NCI-H526 treated with DMSO at 0.1 percent for 48 hours (cell line): Measurements from ENCODE around the gene RASGEF1B.

Experiments
- DNase-seq: peaks from one replicate; lab custom pipeline; 2025; lab: John Stamatoyannopoulos, UW

RASGEF1B gene

GRCh38 chr4:81465406-81466340 lies 6.0 kb downstream of the RASGEF1B start:
- DNase-seq = no peak

- no peak for DNase-seq
Observed at GRCh38 chr4:81460834-81461233, 10.9 kb downstream of the RASGEF1B start.

DNA sequence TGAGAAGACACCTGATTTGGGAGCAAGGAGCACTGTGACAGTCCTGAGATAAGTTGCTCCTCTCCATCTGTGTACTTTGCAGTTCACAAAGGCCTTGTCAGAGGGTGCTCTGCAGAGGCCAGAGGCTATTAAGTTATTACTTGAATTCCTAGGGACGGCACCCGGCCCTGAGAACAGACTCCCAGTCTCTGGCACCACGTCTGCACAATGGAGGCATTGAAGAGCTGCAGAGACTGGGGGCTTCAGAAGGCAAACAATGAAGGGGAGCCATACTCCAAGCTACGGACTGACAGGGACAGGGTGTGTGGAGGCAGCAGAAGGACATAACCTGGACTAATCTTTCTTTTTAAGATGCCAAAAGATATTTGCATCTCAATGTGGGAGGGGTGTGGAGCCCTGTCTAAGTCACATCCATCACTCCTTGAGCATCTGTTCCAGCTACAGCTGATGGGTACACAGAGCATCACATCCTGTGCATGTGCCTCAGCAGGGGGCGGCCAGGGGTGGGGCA lies 11.5 kb downstream of the RASGEF1B start:
- DNase-seq = no peak

- no peak for DNase-seq
Observed at GRCh38 chr4:81459228-81459627, 12.5 kb downstream of the RASGEF1B start.

DNA sequence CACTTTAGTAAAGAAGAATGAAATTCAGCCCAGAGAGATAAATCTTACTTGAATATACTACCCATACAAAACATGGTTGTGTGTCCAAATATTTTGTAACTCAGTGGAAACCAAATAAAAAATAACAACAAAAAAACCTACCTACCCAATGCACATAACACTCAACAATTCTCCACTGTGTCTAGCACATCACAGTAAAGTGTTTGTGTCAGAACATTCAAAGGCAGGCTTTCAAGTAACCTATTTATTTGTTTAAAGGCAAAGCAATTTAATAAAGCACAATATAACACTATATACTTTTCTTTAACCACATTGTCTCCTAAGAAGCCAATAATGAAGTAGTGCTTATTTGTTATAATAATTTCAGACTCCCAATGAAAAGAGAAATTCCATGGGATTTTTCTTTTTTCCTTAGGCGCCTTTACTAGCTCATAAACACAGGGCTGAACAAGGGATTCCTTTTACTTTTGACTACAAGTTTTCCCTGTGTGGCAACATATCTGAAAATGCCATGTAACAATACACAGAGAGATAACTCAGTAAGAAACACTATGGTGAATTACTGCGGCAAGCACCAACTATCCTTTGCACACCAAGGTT lies 13.7 kb downstream of the RASGEF1B start:
- no peak for DNase-seq

GRCh38 chr4:81457345-81457744 lies 14.4 kb downstream of the RASGEF1B start:
- no peak for DNase-seq

GRCh38 chr4:81455897-81456296 lies 15.8 kb downstream of the RASGEF1B start:
- no peak for DNase-seq

GRCh38 chr4:81454948-81455347 lies 16.8 kb downstream of the RASGEF1B start:
- DNase-seq = no peak

GRCh38 chr4:81454499-81454898 lies 17.2 kb downstream of the RASGEF1B start:
- DNase-seq = no peak

DNA sequence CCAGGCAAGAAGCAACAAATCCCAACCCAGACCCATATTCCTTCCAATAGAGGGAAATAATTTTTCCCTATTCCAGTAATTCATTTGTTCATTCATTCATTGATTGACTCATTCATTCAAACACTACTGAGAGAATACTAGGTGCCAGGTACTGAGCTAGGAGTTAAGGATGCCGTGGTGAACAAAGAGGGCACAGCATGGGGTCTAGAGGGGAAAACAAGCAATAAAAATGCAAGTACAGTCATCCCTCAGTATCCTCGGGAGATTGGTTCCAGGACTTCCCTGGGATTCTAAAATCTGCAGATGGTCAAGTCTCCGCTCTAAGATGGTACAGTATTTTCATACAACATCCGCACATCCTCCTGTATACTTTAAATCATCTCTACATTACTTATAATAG lies 18.7 kb downstream of the RASGEF1B start:
- DNase-seq = no peak

GRCh38 chr4:81452452-81453006 lies 19.2 kb downstream of the RASGEF1B start:
- DNase-seq = no peak

DNA sequence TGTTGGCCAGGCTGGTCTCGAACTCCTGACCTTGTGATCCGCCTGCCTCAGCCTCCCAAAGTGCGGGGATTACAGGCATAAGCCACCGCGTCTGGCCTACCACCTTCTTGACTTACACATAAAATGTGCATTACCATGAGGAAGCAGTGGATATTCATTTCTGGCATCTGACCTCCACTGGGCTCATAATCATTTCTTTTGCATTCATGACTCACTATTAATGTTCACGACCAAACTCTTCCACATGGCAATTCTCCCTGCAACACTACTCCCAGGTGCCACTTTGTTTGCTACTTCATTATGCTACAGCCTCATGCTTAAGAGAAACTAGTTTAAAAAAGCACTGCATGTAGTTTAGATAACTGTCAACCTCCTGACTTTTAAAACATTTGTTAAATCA lies 22.7 kb downstream of the RASGEF1B start:
- no peak for DNase-seq

DNA sequence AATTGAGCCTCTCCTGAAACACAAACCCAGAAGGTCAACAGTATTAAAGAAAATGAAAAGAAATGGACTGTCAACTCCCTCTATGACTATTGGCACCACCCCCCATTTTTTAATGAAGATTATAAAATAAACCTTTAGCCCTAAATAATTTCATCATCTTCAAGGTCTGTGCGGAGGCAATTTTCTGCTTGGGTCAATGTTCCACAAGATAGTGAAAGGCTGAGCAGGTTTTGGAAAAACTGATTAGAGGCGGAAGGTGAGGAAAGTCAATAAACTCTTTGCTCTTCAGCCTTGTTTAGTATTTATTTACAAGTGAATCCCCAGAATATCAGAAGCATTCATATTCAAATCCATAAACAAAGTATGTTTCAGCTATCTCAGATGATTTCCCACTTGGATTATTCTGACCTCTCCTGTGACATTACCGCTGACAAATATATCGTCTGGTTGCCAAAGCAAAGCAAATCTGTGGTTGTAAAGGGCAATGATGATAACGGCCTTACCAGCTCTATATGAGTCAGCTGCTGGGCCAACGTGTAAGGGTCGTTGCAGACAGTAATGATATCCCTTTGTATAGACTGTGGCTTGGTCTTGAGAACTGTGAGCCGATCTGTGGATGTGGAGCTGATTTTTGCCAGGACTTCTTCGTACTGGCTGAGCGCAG lies 24.0 kb downstream of the RASGEF1B start:
- DNase-seq = no peak

DNA sequence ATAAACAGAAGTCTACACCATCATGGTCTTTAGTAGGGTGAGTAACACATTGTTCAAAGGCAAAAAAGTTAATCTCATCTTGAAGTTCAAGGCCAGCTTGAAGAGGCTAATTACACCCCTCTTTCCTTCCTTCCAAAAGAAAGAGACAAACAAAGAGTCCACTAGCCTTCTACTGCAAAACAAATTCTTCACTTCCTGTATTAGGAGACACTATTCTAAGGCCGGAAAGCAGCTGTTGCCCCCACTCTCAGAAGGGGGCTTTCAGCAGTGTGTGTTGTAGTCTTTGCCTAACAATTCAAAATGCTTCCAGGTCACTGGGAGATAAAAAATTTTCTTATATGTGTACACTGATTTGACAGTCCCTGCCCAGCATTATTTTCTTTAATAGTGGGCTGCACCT lies 25.1 kb downstream of the RASGEF1B start:
- DNase-seq = no peak

GRCh38 chr4:81445196-81445595 lies 26.5 kb downstream of the RASGEF1B start:
- no peak for DNase-seq

DNA sequence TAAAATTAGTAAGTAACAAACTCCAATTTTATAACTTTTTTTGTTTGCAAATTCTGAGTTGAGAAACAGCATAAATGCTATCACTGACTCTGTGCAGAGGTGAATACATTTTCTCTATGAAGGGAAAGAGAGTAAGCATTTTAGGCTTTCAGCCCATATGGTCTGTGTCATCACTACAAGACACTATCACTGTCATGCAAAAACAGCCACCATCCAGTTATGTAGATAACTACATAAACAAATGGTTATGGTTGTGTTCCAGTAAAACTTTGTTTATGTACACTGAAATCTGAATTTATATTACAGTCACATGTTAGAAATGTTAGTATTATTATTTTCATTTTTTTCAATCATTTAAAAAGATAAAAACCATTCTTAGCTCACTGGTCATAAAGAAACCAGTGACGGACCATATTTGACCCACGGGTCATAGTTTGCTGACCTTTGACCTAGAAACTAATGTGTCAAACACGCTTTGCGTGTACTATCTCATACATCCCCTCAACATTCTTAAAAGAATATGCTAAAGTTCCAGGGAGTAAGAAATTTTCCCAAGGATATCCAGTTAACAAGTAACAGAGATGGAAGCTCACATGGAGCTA lies 29.1 kb downstream of the RASGEF1B start:
- no peak for DNase-seq

DNA sequence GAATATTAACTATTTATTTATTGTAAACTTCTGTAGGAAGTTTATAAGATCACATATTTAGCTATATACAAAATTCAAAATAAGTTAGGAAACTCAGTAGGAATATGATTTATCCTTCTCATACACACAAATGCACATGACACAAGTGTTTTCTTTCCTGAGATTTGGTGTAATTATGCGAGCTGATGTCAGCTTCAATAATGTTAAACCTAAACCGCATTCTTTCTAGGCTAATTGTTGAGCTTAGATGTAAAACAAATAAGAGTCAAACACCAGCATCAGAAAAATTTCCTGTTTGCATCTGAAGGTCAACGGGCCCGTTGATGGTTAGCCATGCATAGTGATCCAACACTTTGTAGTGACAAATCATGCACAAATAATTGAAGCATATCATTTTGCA lies 30.8 kb downstream of the RASGEF1B start:
- DNase-seq = no peak

DNA sequence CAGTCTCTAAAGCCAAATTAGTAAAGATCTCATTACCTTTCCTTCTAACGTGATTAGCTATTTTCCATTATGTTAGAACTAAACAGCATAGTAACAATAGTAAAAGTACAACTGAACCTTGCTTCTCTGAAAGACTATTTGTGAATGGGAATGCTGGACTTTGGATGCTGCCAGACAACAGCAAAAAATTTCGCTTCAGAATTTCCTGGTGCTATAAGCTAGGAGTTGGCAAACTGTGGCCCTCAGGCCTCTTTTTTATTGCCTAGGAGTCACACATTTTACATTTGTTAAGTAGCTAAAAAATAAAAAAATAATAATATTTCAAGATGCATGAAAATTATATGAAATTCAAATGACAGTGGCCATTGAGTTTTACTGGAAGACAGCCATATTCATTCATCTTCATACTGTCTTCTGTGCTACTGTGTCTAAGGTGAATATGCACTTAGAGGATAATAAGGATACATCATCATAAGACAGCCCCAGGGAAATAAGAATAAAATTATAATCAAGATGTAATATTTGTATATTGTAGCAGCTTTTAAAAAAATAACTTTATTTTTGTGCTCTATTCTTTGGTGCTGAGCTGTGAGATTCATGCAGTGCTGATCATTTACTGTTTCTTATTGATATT lies 34.6 kb downstream of the RASGEF1B start:
- no peak for DNase-seq

DNA sequence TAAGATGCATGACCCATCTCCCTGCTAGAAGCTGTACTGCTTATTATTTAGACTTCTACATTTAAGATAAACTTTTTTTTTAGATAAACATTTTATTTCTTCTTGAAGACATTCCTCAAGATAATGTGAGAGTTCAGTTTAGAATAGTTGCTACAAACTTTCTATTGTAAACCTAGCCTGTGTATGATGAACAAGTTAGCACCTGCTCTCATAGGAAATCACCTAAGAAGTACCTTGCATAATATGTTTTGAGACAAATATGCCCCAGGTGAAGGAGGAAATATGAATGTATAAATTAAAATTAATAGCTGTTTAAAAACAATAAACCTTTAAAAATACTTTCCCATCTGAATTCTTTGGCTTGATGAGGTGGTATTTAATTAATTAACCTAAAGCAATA lies 35.6 kb downstream of the RASGEF1B start:
- no peak for DNase-seq

DNA sequence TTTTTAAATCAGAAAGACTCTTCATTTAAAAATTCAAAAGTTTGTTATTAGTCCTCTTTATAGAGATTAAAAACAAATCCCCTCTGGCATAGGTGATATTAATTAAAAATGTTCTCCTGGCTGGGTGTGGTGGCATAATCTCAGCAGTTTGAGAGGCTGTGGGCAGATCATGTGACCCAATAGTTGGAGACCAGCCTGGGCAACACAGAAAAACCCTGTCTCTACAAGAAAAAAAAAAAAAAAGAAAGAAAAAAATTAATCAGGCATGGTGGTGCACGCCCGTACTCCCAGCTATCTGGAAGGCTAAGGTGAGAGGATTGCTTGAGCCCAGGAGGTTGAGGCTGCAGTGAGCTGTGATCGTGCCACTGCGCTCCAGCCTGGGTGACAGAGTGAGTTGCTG lies 38.9 kb downstream of the RASGEF1B start:
- DNase-seq = no peak

DNA sequence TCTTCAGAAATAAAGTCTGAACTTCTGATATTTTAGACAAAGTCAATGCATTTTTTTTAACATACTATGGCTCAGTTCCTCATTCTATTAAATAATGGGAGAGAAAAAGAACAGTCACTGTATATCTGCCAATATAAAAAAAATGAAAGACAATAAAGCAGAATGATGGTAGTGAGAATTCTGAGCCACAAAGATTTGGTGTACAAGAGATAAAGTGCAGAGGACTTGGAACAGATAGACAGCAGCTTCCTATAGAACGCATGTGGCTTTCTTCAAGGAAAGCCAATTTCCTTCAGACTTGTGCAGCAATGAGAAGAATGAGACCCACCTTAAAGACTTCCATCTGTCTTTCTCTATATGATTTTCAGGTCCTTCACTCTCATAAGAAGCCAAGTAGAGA lies 39.7 kb downstream of the RASGEF1B start:
- no peak for DNase-seq

DNA sequence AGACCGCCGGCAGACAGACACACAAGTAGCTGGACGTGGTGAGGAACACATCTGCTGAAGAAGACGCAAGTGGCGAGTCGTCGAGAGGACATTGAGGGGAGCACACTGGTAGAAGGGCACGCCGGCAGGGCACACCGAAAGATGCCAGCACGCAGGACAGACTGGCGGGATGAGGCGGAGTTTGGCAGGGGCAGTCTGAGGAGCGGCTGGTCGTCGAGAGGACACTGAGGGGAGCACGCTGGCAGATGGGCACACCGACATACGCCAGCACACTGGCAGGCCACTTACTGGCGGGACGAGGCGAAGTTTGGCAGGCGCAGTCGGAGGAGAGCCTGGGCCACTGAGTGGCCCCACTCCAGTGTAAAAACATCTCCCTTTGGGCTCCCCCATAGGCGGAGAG lies 42.1 kb downstream of the RASGEF1B start:
- no peak for DNase-seq
